K562 (cell line): ENCODE results near the gene GPRC6A. TPM values are rescaled to one million over a fixed set of nuclear protein-coding genes. Genes with fewer than 3 reads are reported as not detected.

ENCODE experiments used
- ATAC-seq: fragments of 200-7000 bp; cut with Tn5 transposase; 3 replicates; pipeline ENCODE4 v1.9.1; 2020; ENCODE audit warnings: moderate library complexity
- BruUV-seq: library from RNA; stranded (reverse); fragments of 400-500 nt; replicated peaks from 2 replicates; lab custom pipeline; 2021; lab: Mats Ljungman, UMichigan
- CTCF ChIA-PET: fragments of 300-600 bp; formaldehyde crosslinking; extraction: SDS; loops from one replicate; lab custom pipeline; 2021; ENCODE audit warnings: low intra/inter-chr PET ratio; lab: Yijun Ruan, JAX
- POLR2A ChIA-PET: fragments of 300-600, 350-650 bp; sonication (Branson Sonifier 250); formaldehyde crosslinking; extraction: SDS; loops from one replicate; lab custom pipeline; 2021; ENCODE audit warnings: antibody characterized with exemption, inconsistent platforms; lab: Yijun Ruan, JAX
- DNase-seq, 4 experiments: peaks; one replicate each; pipeline versions ENCODE4 v3.0.0 to v3.0.0-alpha.2; 2011 to 2018; ENCODE audit warnings: low spot score in 3 of 4, mixed read lengths in 3 of 4; ENCODE audit errors: extremely low read depth in 1 of 4
- FAIRE-seq: peaks from 2 replicates; lab custom pipeline; 2011; peaks lifted over from hg19 to GRCh38; lab: Jason Lieb, UNC
- H2AFZ ChIP-seq: 2 replicates; pipeline ENCODE4 v1.6.0; 2011; ENCODE audit warnings: low read depth, low read length, control low read depth, inconsistent platforms
- H3K27ac ChIP-seq: fragments of 200-600 bp; 3 replicates; pipeline ENCODE4 v1.8.0; 2011; ENCODE audit warnings: low read depth, mild to moderate bottlenecking, control low read depth, inconsistent platforms, low read length, moderate library complexity, mixed read lengths; ENCODE audit errors: extremely low read depth
- H3K27me3 ChIP-seq, 2 experiments: fragments of 300-600 bp in 1 of 2; 2 replicates in 1 of 2; 3 replicates in 1 of 2; pipeline versions ENCODE4 v1.6.0 to v1.8.0; 2011; ENCODE audit warnings: inconsistent platforms in 2 of 2, low read length in 2 of 2, mild to moderate bottlenecking in 1 of 2, mixed read lengths in 1 of 2, moderate library complexity in 1 of 2; ENCODE audit not compliant: control insufficient read depth in 2 of 2, insufficient read depth in 2 of 2
- H3K36me3 ChIP-seq: fragments of 300-600 bp; 3 replicates; pipeline ENCODE4 v1.8.0; 2011; ENCODE audit warnings: mild to moderate bottlenecking, low read length, inconsistent platforms; ENCODE audit not compliant: control insufficient read depth, insufficient read depth
- H3K4me1 ChIP-seq, 2 experiments: fragments of 200-600 bp in 1 of 2; replicated peaks in 1 of 2; 2 replicates in 1 of 2; 3 replicates in 1 of 2; pipeline versions ENCODE4 v1.5.1 to v1.8.0; 2011; ENCODE audit warnings: inconsistent platforms in 2 of 2, low read length in 2 of 2, mild to moderate bottlenecking in 1 of 2, mixed read lengths in 1 of 2, moderate library complexity in 1 of 2; ENCODE audit not compliant: control insufficient read depth in 2 of 2, insufficient read depth in 2 of 2
- H3K4me2 ChIP-seq: 2 replicates; pipeline ENCODE4 v1.6.1; 2011; ENCODE audit warnings: low read length, control low read depth, inconsistent platforms, mixed read lengths; ENCODE audit not compliant: insufficient read depth
- H3K4me3 ChIP-seq: fragments of 200-600 bp; sonication (generic), shearing (Covaris generic); 2 replicates; pipeline ENCODE4 v1.5.1; 2016; ENCODE audit warnings: control low read depth, inconsistent platforms
- H3K79me2 ChIP-seq: fragments of 200-600 bp; 3 replicates; pipeline ENCODE4 v1.8.0; 2011; ENCODE audit warnings: low read length, inconsistent platforms; ENCODE audit not compliant: control insufficient read depth, insufficient read depth
- H3K9ac ChIP-seq, 2 experiments: 2 replicates each; pipeline versions ENCODE4 v1.6.0 to v1.6.1; 2011; ENCODE audit warnings: low read depth in 2 of 2, low read length in 2 of 2, control low read depth in 1 of 2, inconsistent platforms in 1 of 2, mild to moderate bottlenecking in 1 of 2, mixed read lengths in 1 of 2; ENCODE audit not compliant: insufficient read depth in 1 of 2
- H3K9me1 ChIP-seq: one replicate; pipeline ENCODE4 v1.6.0; 2011; ENCODE audit warnings: inconsistent platforms, mild to moderate bottlenecking, low read length, moderate library complexity; ENCODE audit not compliant: control insufficient read depth, insufficient read depth
- H3K9me3 ChIP-seq: replicated peaks from 2 replicates; pipeline ENCODE4 v1.5.1; 2011; ENCODE audit warnings: low read depth, low read length, inconsistent platforms; ENCODE audit not compliant: control insufficient read depth, insufficient read depth
- H4K20me1 ChIP-seq: replicated peaks from 2 replicates; pipeline ENCODE4 v1.6.1; 2011; ENCODE audit warnings: low read length, inconsistent platforms, mixed read lengths; ENCODE audit not compliant: control insufficient read depth, insufficient read depth
- BRD9 ChIP-seq: fragments of 450-650 bp; IDR thresholded peaks from 2 replicates; pipeline ENCODE4 v1.6.1; 2018; ENCODE audit warnings: low read depth; ENCODE audit not compliant: partially characterized antibody
- CBFA2T2 ChIP-seq: fragments of 450-650 bp; conservative IDR thresholded peaks from 2 replicates; pipeline ENCODE4 v1.6.1; 2017; ENCODE audit warnings: mild to moderate bottlenecking
- ILK ChIP-seq: fragments of 450-650 bp; IDR thresholded peaks from 2 replicates; pipeline ENCODE4 v1.6.1; 2016; ENCODE audit warnings: missing genetic modification characterization, low read depth, mild to moderate bottlenecking, missing compliant biosample characterization, moderate library complexity, borderline replicate concordance
- RAD21 ChIP-seq, 2 experiments: fragments of 250-450 bp in 1 of 2; fragments of 450-650 bp in 1 of 2; sonication (Bioruptor Pico) in 1 of 2; formaldehyde crosslinking in 1 of 2; IDR thresholded peaks in 1 of 2; conservative IDR thresholded peaks in 1 of 2; 2 replicates each; pipeline versions ENCODE4 v1.4.0 to v1.8.0; 2020 to 2022; ENCODE audit warnings: mild to moderate bottlenecking in 2 of 2, moderate library complexity in 1 of 2
- SMC3 ChIP-seq: conservative IDR thresholded peaks from 2 replicates; pipeline ENCODE4 v1.6.1; 2011; ENCODE audit warnings: low read depth, low read length, improper control_type of control experiment; ENCODE audit not compliant: insufficient read depth
- ZNF436 ChIP-seq: fragments of 250-450, 450-650 bp; sonication (Bioruptor Pico); formaldehyde crosslinking; IDR thresholded peaks from 2 replicates; pipeline ENCODE4 v1.7.0; 2020; ENCODE audit warnings: mild to moderate bottlenecking
- ZNF518B ChIP-seq: fragments of 250-450 bp; sonication (Bioruptor Pico); IDR thresholded peaks from 2 replicates; pipeline ENCODE4 v1.5.0; 2021; ENCODE audit warnings: mild to moderate bottlenecking, moderate library complexity
- WGBS: fragments of 100-300 bp; shearing (Covaris generic); methylation state at CpG from one replicate; pipeline ENCODE4 v1.1.6; 2016; ENCODE audit warnings: low coverage, mixed read lengths; ENCODE audit not compliant: insufficient coverage; ENCODE audit errors: missing lambda C conversion rate; 5-methylcytosine and 5-hydroxymethylcytosine counted together
- in situ Hi-C: fragments of 300-500 bp; cut with MboI; formaldehyde crosslinking; loops from 4 replicates; pipeline ENCODE4 v1.15.0; 2018; ENCODE audit warnings: inconsistent platforms, mixed read lengths
- intact Hi-C: fragments of 100-400 bp; cut with micrococcal nuclease; formaldehyde crosslinking; loops from 2 replicates; pipeline ENCODE4 v1.14.2; 2022
- polyA plus RNA-seq, 8 experiments: library from polyadenylated mRNA; depleted of rRNA in 4 of 8; stranded (reverse) in 5 of 8; unstranded in 3 of 8; fragments of >200 nt; fragmentation: Nextera tagmentation in 2 of 8; fragmentation: Illumina TruSeq in 1 of 8; extraction: Ambion mirVana in 2 of 8; extraction: Trizol in 1 of 8; gene quantifications; 2 replicates each; pipeline versions ENCODE4 v1.2.1 to v1.2.3, GENCODE V29; 2011 to 2014; ENCODE audit warnings: inconsistent platforms in 1 of 8, missing spikeins in 1 of 8
- total RNA-seq, 7 experiments: library from RNA; depleted of rRNA in 6 of 7; stranded (reverse); fragments of >200 nt in 6 of 7; fragmentation: Illumina TruSeq in 2 of 7; extraction: Trizol in 2 of 7; gene quantifications; 2 replicates each; pipeline versions ENCODE4 v1.2.1 to v1.2.3, GENCODE V29; 2011 to 2021; ENCODE audit warnings: low replicate concordance in 1 of 7
- TF ChIP-seq, protein P1 (sequence below), 2 experiments: fragments of 450-650 bp in 1 of 2; IDR thresholded peaks; 2 replicates each; pipeline ENCODE4 v1.6.1; 2011 to 2017; ENCODE audit warnings: low read depth in 2 of 2, antibody characterized with exemption in 1 of 2, borderline replicate concordance in 1 of 2, low read length in 1 of 2, mild to moderate bottlenecking in 1 of 2, mixed read lengths in 1 of 2; ENCODE audit not compliant: control insufficient read depth in 1 of 2
- TF ChIP-seq, protein P2 (sequence below): fragments of 250-450 bp; sonication (Bioruptor Pico); IDR thresholded peaks from 2 replicates; pipeline ENCODE4 v1.4.0; 2020

GPRC6A gene
- total and polyA plus RNA-seq, 9 of the 15 experiments (the other 6 are each of a cell fraction or from before 2014, with no cell fraction given): 0.03 TPM; not detected in 7

- TF ChIP-seq, protein P1, sequence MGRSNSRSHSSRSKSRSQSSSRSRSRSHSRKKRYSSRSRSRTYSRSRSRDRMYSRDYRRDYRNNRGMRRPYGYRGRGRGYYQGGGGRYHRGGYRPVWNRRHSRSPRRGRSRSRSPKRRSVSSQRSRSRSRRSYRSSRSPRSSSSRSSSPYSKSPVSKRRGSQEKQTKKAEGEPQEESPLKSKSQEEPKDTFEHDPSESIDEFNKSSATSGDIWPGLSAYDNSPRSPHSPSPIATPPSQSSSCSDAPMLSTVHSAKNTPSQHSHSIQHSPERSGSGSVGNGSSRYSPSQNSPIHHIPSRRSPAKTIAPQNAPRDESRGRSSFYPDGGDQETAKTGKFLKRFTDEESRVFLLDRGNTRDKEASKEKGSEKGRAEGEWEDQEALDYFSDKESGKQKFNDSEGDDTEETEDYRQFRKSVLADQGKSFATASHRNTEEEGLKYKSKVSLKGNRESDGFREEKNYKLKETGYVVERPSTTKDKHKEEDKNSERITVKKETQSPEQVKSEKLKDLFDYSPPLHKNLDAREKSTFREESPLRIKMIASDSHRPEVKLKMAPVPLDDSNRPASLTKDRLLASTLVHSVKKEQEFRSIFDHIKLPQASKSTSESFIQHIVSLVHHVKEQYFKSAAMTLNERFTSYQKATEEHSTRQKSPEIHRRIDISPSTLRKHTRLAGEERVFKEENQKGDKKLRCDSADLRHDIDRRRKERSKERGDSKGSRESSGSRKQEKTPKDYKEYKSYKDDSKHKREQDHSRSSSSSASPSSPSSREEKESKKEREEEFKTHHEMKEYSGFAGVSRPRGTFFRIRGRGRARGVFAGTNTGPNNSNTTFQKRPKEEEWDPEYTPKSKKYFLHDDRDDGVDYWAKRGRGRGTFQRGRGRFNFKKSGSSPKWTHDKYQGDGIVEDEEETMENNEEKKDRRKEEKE (IDR thresholded peaks at IDR 0.05; ENCODE audit: borderline replicate concordance in 1 of 2, control insufficient read depth in 1 of 2, low read depth in 2 of 2, low read length in 1 of 2): no peak
- 0 out of 2 replicates have a peak, but pooled peaks have one; percentile 5 for TF ChIP-seq SMC3
- TF ChIP-seq RAD21 (CRISPR knock-in tag; conservative IDR thresholded peaks at IDR 0.05 in 1 of 2, IDR thresholded peaks at IDR 0.05 in 1 of 2): peak; percentile 51 to 65; a peak in 3 of 4 replicates
These were observed 49.2 kb downstream of the GPRC6A start (continued) for GRCh38 chr6:116779573-116780164.

GRCh38 chr6:116773886-116774285 is 55.0 kb downstream of the GPRC6A start:
- Histone ChIP-seq H3K9me3 (no peaks in the 10 kb centered on the region), H3K9me1 (no peaks in the 10 kb centered on the region), H3K4me2 (no peak overlapping the region), H3K27ac (no peak overlapping the region), H3K36me3 (no peaks in the 10 kb centered on the region), H4K20me1 (no peaks in the 10 kb centered on the region), H3K79me2 (no peaks in the 10 kb centered on the region), H3K4me3 (no peak overlapping the region), H3K27me3 (no peaks in the 10 kb centered on the region; a peak in 1 of 5 replicates), H3K9ac (no peak overlapping the region), H2AFZ (no peak overlapping the region), H3K4me1 (no peaks in the 10 kb centered on the region)
- intact Hi-C loops: no loop called here
- 0% methylated on average over 1 of the region's 1 CpG for WGBS
- POLR2A ChIA-PET: no interaction called here
- CTCF ChIA-PET: no interaction called here
- no TSS peak for BruUV-seq
- DNase-seq: no peak
- in situ Hi-C loops: no loop called here
- no peak for ATAC-seq
- no peak for FAIRE-seq
- TF ChIP-seq ZNF436 (CRISPR knock-in tag): no peak
- no peak for TF ChIP-seq BRD9
- no peak for TF ChIP-seq ZNF518B (CRISPR knock-in tag)
- TF ChIP-seq ILK (tag): no peak
- TF ChIP-seq, protein P2, sequence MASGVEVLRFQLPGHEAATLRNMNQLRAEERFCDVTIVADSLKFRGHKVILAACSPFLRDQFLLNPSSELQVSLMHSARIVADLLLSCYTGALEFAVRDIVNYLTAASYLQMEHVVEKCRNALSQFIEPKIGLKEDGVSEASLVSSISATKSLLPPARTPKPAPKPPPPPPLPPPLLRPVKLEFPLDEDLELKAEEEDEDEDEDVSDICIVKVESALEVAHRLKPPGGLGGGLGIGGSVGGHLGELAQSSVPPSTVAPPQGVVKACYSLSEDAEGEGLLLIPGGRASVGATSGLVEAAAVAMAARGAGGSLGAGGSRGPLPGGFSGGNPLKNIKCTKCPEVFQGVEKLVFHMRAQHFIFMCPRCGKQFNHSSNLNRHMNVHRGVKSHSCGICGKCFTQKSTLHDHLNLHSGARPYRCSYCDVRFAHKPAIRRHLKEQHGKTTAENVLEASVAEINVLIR (CRISPR knock-in tag): no peak
- TF ChIP-seq CBFA2T2: no peak
